Endodermal cell (in vitro differentiated cells): Measurements from ENCODE around the gene FMOD. TPM values are rescaled to one million over a fixed set of nuclear protein-coding genes. Genes with fewer than 3 reads are reported as not detected.

Experiments
- DNase-seq: peaks from one replicate; pipeline ENCODE4 v3.0.0-alpha.2; 2017
- H3K27ac ChIP-seq: 2 replicates; pipeline ENCODE4 v1.5.1; 2013; ENCODE audit warnings: mild to moderate bottlenecking, low read depth, low read length, moderate library complexity
- H3K27me3 ChIP-seq: 2 replicates; pipeline ENCODE4 v1.6.1; 2013; ENCODE audit warnings: mild to moderate bottlenecking, low read length, moderate library complexity; ENCODE audit not compliant: insufficient read depth, control insufficient read depth, poor library complexity, severe bottlenecking
- H3K36me3 ChIP-seq: 2 replicates; pipeline ENCODE4 v1.7.0; 2013; ENCODE audit warnings: mild to moderate bottlenecking, low read length, moderate library complexity; ENCODE audit not compliant: control insufficient read depth, insufficient read depth
- H3K4me1 ChIP-seq: one replicate; pipeline ENCODE4 v1.7.0; 2013; ENCODE audit warnings: low read length; ENCODE audit not compliant: control insufficient read depth, insufficient read depth
- H3K4me3 ChIP-seq: 2 replicates; pipeline ENCODE4 v1.5.1; 2013; ENCODE audit warnings: mild to moderate bottlenecking, low read length, moderate library complexity
- H3K9ac ChIP-seq: 2 replicates; pipeline ENCODE4 v1.6.1; 2013; ENCODE audit warnings: mild to moderate bottlenecking, low read length, moderate library complexity; ENCODE audit not compliant: poor library complexity, severe bottlenecking; ENCODE audit errors: extremely low read depth
- H3K9me3 ChIP-seq: 2 replicates; pipeline ENCODE4 v1.6.1; 2013; ENCODE audit warnings: mild to moderate bottlenecking, low read length, moderate library complexity; ENCODE audit not compliant: control insufficient read depth
- H3K27ac Mint-ChIP-seq: 2 replicates; pipeline ENCODE4 v1.8.0; 2020; ENCODE audit warnings: mixed read lengths
- H3K27me3 Mint-ChIP-seq: 2 replicates; pipeline ENCODE4 v1.8.0; 2021; ENCODE audit warnings: mild to moderate bottlenecking, mixed read lengths; ENCODE audit not compliant: insufficient read depth
- H3K36me3 Mint-ChIP-seq: 2 replicates; pipeline ENCODE4 v1.8.0; 2020; ENCODE audit warnings: low read depth, mixed read lengths
- H3K4me1 Mint-ChIP-seq: 2 replicates; pipeline ENCODE4 v1.8.0; 2020; ENCODE audit warnings: mixed read lengths
- H3K4me3 Mint-ChIP-seq: 2 replicates; pipeline ENCODE4 v1.8.0; 2020; ENCODE audit warnings: mild to moderate bottlenecking, moderate library complexity, mixed read lengths
- H3K9me3 Mint-ChIP-seq: 2 replicates; pipeline ENCODE4 v1.8.0; 2020; ENCODE audit warnings: mild to moderate bottlenecking, mixed read lengths
- WGBS, 2 experiments: methylation state at CpG; one replicate each; pipeline versions ENCODE4 v1.1.5 to v1.1.7; 2013; ENCODE audit warnings: missing lambda C conversion rate in 2 of 2, mixed read lengths in 1 of 2; ENCODE audit not compliant: insufficient coverage in 1 of 2, insufficient read length in 1 of 2; 5-methylcytosine and 5-hydroxymethylcytosine counted together
- total RNA-seq, 2 donors: library from RNA; stranded (reverse); fragmentation: NEBNext Ultra II Directional in 1 of 2; extraction: Animal tissue kit (Norgen Biotek cat#: 25700) in 1 of 2; gene quantifications; 2 replicates in 1 of 2; 3 replicates in 1 of 2; pipeline ENCODE4 v1.2.1, GENCODE V29; 2021
- TF ChIP-seq, protein P1 (sequence below): fragments of 200-600 bp; sonication (generic); conservative IDR thresholded peaks from 2 replicates; pipeline ENCODE4 v1.5.0; 2021; ENCODE audit warnings: antibody characterized with exemption, mild to moderate bottlenecking

The FMOD gene
- total RNA-seq, 2 donors from 2014 or later: 2.9 to 4.8 TPM

DNA sequence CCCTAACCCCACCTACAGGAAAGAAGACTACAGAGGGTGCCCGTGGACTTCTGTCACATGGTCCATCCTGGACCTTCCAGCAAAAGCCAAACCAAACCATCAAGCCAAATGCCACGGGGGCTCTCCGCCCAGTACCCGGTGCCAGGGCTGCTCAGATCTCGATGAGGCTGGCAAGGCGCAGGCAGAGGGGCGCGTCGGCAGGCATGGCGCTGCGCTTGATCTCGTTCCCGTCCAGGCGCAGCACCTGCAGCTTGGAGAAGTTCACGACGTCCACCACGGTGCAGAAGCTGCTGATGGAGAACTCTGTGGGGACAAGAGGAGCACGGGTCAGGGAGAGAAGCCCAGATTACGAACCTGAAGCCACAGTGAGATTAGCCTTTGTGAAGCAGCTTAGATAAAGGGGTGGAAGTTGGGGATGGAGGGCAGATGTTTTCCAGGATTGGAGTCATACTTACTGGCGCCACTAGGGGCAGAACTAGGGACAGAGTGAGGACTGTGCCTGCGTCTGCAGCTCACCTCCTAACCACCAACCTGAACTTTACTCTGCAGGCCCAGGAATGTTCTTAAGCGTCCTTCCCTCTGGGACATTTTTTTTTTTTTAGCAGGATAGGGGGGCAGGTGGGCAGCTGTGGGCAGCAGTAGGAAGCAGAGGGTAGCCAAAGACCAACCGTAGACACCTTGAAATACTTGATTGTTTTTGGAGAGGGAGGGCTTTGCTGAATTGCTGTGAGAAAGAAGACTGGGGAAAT, 8.6 kb downstream of the FMOD start:
- Mint-ChIP-seq H3K4me1 (peaks cover 45% of the 10 kb centered on the region), H3K4me3 (no peak overlapping the region), H3K27me3 (no peaks in the 10 kb centered on the region), H3K9me3 (no peaks in the 10 kb centered on the region), H3K36me3 (no peaks in the 10 kb centered on the region), H3K27ac (peak overlapping the region; percentile 72)
- TF ChIP-seq, protein P1, sequence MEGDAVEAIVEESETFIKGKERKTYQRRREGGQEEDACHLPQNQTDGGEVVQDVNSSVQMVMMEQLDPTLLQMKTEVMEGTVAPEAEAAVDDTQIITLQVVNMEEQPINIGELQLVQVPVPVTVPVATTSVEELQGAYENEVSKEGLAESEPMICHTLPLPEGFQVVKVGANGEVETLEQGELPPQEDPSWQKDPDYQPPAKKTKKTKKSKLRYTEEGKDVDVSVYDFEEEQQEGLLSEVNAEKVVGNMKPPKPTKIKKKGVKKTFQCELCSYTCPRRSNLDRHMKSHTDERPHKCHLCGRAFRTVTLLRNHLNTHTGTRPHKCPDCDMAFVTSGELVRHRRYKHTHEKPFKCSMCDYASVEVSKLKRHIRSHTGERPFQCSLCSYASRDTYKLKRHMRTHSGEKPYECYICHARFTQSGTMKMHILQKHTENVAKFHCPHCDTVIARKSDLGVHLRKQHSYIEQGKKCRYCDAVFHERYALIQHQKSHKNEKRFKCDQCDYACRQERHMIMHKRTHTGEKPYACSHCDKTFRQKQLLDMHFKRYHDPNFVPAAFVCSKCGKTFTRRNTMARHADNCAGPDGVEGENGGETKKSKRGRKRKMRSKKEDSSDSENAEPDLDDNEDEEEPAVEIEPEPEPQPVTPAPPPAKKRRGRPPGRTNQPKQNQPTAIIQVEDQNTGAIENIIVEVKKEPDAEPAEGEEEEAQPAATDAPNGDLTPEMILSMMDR: peak; percentile 82
- no peak overlapping the region for H3K27ac ChIP-seq
- H3K9me3 ChIP-seq: no peaks in the 10 kb centered on the region
- H3K36me3 ChIP-seq: no peaks in the 10 kb centered on the region
- H3K4me3 ChIP-seq: no peak overlapping the region
- H3K4me1 ChIP-seq: peaks cover 15% of the 10 kb centered on the region
- H3K9ac ChIP-seq: no peak overlapping the region
- peak; percentile 94 for DNase-seq
- WGBS, 2 experiments: 71 to 79% methylated on average over 19 to 23 of the region's 23 CpGs
- peaks cover 11% of the 10 kb centered on the region for H3K27me3 ChIP-seq

DNA sequence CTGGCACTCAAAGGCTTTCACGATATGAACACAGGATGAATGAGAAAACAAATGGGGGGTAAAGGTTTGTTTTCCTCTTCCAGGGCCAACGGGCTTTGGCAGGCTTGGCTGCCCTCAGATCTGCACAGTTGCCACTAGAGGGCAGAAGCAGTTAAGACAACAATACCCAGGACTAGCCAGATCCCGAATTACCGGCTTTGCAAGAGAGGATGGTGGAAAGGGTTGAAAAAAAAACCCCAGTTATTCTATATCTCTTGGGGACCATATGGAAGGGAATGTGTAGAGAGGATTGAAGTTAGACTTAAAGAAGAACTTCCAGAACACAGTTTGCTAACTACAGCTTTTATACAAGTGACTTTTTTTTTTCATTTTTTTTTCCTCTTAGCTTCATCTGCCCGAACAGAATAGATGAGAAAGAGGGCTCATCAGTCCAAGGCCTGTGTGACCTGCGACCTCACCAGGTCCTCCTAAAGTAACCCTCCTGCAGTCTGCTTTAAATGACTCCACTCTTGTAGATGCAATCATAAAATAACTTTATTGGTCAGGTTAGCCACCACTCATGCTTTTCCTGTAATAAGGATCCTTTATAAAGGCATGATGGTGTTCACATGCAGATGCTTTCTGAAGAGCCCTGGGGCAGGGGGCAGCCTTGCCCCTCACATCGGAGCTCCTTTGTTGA, 10.7 kb downstream of the FMOD start:
- H3K27me3 ChIP-seq: peaks cover 11% of the 10 kb centered on the region
- H3K9ac ChIP-seq: no peak overlapping the region
- no peak overlapping the region for H3K27ac ChIP-seq
- Mint-ChIP-seq H3K4me3 (no peak overlapping the region), H3K27me3 (peaks cover 6% of the 10 kb centered on the region), H3K9me3 (no peaks in the 10 kb centered on the region), H3K36me3 (no peaks in the 10 kb centered on the region), H3K4me1 (peaks cover 34% of the 10 kb centered on the region), H3K27ac (no peak overlapping the region)
- peak; percentile 88 for DNase-seq
- 30 to 75% methylated on average over 2 to 7 of the region's 7 CpGs for WGBS, 2 experiments
- TF ChIP-seq, protein P1: peak; percentile 89
- H3K4me1 ChIP-seq: peaks cover 15% of the 10 kb centered on the region
- no peak overlapping the region for H3K4me3 ChIP-seq
- H3K9me3 ChIP-seq: no peaks in the 10 kb centered on the region
- no peaks in the 10 kb centered on the region for H3K36me3 ChIP-seq

DNA sequence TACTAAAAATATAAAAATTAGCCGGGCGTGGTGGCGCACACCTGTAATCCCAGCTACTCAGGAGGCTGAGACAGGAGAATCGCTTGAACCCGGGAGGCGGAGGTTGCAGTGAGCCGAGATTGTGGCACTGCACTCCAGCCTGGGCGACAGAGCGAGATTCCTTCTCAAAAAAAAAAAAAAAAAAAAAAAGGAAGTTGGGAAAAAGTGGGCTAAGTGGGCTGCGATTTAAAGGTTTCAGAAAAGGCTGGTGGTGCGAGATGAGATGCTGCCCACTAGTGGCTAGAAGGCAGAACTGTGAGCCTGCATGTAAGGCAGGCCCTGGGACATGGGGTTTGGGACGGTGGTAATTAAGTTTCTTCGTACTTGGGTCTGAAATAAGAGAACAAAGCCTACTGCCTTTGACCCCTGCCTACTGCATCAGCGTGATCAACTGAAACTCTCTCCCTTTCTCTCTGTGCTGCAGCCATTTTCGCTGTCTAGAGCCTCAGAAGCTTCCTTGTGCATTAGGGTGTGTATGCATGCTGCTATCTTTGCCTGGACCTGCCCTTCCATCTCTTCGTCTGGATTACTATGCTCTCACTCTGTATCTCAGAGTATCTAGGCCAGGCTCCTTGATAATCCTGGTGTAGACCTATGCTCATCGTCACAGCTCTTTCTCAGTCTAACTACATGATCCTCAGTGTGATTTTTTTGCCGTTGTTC, 12.4 kb downstream of the FMOD start:
- Histone ChIP-seq H3K4me3 (no peak overlapping the region), H3K36me3 (no peaks in the 10 kb centered on the region), H3K27me3 (peaks cover 11% of the 10 kb centered on the region), H3K9me3 (no peaks in the 10 kb centered on the region), H3K27ac (no peak overlapping the region), H3K4me1 (peaks cover 14% of the 10 kb centered on the region), H3K9ac (no peak overlapping the region)
- H3K36me3 Mint-ChIP-seq: no peaks in the 10 kb centered on the region
- WGBS, 2 experiments: 57 to 64% methylated on average over 8 to 18 of the region's 18 CpGs
- no peaks in the 10 kb centered on the region for H3K9me3 Mint-ChIP-seq
- H3K4me3 Mint-ChIP-seq: no peak overlapping the region
- no peak overlapping the region for H3K27ac Mint-ChIP-seq
- peaks cover 21% of the 10 kb centered on the region for H3K4me1 Mint-ChIP-seq
- H3K27me3 Mint-ChIP-seq: peaks cover 19% of the 10 kb centered on the region
- peak; percentile 86 for DNase-seq
- TF ChIP-seq, protein P1: peak; percentile 90
